Measurements from ENCODE around the gene MEF2D. TPM values are rescaled to one million over a fixed set of nuclear protein-coding genes. Genes with fewer than 3 reads are reported as not detected.

Gene MEF2D
- total RNA-seq (127 and 128 TPM in 2 replicates), polyA plus RNA-seq (65.6 and 81.2 TPM in 2 replicates), polyA minus RNA-seq (65.6 and 143 TPM in 2 replicates)
- 16.3 TPM for total RNA-seq (2013)

GRCh38 chr1:156500543-156500792 lies at the start of gene MEF2D:
MEF2D (minus strand) TSS chr1:156500775; CDS start chr1:156483292, 17,483 bp downstream.
- Histone ChIP-seq H3K36me3 (replicated peaks in 1 of 2; ENCODE audit: control extremely low read depth in 1 of 2, control insufficient read depth in 1 of 2, extremely low read depth in 1 of 2, insufficient read depth in 2 of 2, low read length in 1 of 2) (peaks cover 0 to 3% of the 10 kb centered on the region in 2 experiments), H3K9ac (ENCODE audit: low read length) (peak within 1 kb of the TSS; percentile 99), H3K4me3 (ENCODE audit: control extremely low read depth in 1 of 5, extremely low read depth in 1 of 5, insufficient read depth in 1 of 5, low read depth in 2 of 5, low read length in 4 of 5) (peak within 1 kb of the TSS; percentile 55 to 99 (median 91)), H4K20me1 (ENCODE audit: control insufficient read depth, insufficient read depth, low read length, poor library complexity, severe bottlenecking) (peaks cover 47% of the 10 kb centered on the region), H3K27me3 (replicated peaks in 1 of 4; ENCODE audit: control extremely low read depth in 1 of 4, control insufficient read depth in 3 of 4, insufficient read depth in 4 of 4, low read length in 3 of 4) (no peaks in the 10 kb centered on the region), H3K27ac (ENCODE audit: low read length in 2 of 2) (peak within 1 kb of the TSS; percentile 94 to 96), H3K4me1 (ENCODE audit: control insufficient read depth in 2 of 2, insufficient read depth in 2 of 2, low read length in 2 of 2) (peaks cover 73 to 79% of the 10 kb centered on the region in 2 donors), H3K79me2 (ENCODE audit: control insufficient read depth, insufficient read depth, low read length) (peaks cover 72% of the 10 kb centered on the region), H3K9me3 (ENCODE audit: control extremely low read depth in 1 of 3, control insufficient read depth in 2 of 3, insufficient read depth in 1 of 3, low read length in 2 of 3) (peaks cover 0 to 5% (median 0%) of the 10 kb centered on the region in 3 donors), H2AFZ (ENCODE audit: insufficient read depth, low read depth, low read length, poor library complexity, severe bottlenecking) (peak within 1 kb of the TSS; percentile 66), H3K4me2 (replicated peaks; ENCODE audit: low read depth, low read length, poor library complexity, severe bottlenecking) (peak within 1 kb of the TSS; percentile 94)
- Mint-ChIP-seq H3K4me1 (peaks cover 78% of the 10 kb centered on the region), H3K27me3 (no peaks in the 10 kb centered on the region), H3K27ac (peak within 1 kb of the TSS; percentile 99), H3K4me3 (peak within 1 kb of the TSS; percentile 93), H3K9me3 (ENCODE audit: insufficient read depth) (no peaks in the 10 kb centered on the region)
- DNase-seq = no peak
- no peak for TF ChIP-seq CTCF (IDR thresholded peaks at IDR 0.05)
- no peak for TF ChIP-seq EZH2 (IDR thresholded peaks at IDR 0.05; ENCODE audit: borderline replicate concordance, insufficient read depth, low read depth, low read length, poor library complexity, severe bottlenecking)
- ChIA-PET CTCF (interaction anchor here (0.9 to 11.7 kb wide), 17 partner anchors 12 to 127 kb away, joined by 3 to 383 read pairs (median 7); partner anchors contain the start of genes GPATCH4, NAXE and TTC24), POLR2A (interaction anchor here (0.6 to 8.3 kb wide), 16 partner anchors 9 to 228 kb away, joined by 3 to 193 read pairs (median 4); partner anchors contain the start of genes GPATCH4 and NAXE)
- 0% methylated on average over 27 of the region's 27 CpGs for WGBS (ENCODE audit: insufficient coverage)
- intact Hi-C loops (cut with micrococcal nuclease) = loop anchor here (1.0 to 10.0 kb wide), 8 partner anchors 20 to 1176 kb away; partner anchors contain the start of genes CCT3, GPATCH4, IQGAP3 and ISG20L2
- ATAC-seq (ENCODE audit: low read depth) = no peak

- ChIA-PET CTCF (interaction anchor here (1.7 to 2.3 kb wide), 3 partner anchors 9 to 69 kb away, joined by 4 to 11 read pairs (median 4); no protein-coding TSS in a partner anchor), POLR2A (no interaction called here)
- Histone ChIP-seq H3K79me2 (ENCODE audit: control insufficient read depth, insufficient read depth, low read length) (no peaks in the 10 kb centered on the region), H2AFZ (ENCODE audit: insufficient read depth, low read depth, low read length, poor library complexity, severe bottlenecking) (no peak overlapping the region), H4K20me1 (ENCODE audit: control insufficient read depth, insufficient read depth, low read length, poor library complexity, severe bottlenecking) (no peaks in the 10 kb centered on the region), H3K27me3 (replicated peaks in 1 of 4; ENCODE audit: control extremely low read depth in 1 of 4, control insufficient read depth in 3 of 4, insufficient read depth in 4 of 4, low read length in 3 of 4) (no peaks in the 10 kb centered on the region), H3K27ac (ENCODE audit: low read length in 2 of 2) (no peak overlapping the region), H3K36me3 (replicated peaks in 1 of 2; ENCODE audit: control extremely low read depth in 1 of 2, control insufficient read depth in 1 of 2, extremely low read depth in 1 of 2, insufficient read depth in 2 of 2, low read length in 1 of 2) (no peaks in the 10 kb centered on the region), H3K4me1 (ENCODE audit: control insufficient read depth in 2 of 2, insufficient read depth in 2 of 2, low read length in 2 of 2) (peaks cover 45 to 49% of the 10 kb centered on the region in 2 donors), H3K4me2 (replicated peaks; ENCODE audit: low read depth, low read length, poor library complexity, severe bottlenecking) (no peak overlapping the region), H3K4me3 (ENCODE audit: control extremely low read depth in 1 of 5, extremely low read depth in 1 of 5, insufficient read depth in 1 of 5, low read depth in 2 of 5, low read length in 4 of 5) (no peak overlapping the region), H3K9me3 (ENCODE audit: control extremely low read depth in 1 of 3, control insufficient read depth in 2 of 3, insufficient read depth in 1 of 3, low read length in 2 of 3) (no peaks in the 10 kb centered on the region), H3K9ac (ENCODE audit: low read length) (no peak overlapping the region)
- Mint-ChIP-seq H3K4me3 (no peak overlapping the region), H3K27ac (no peak overlapping the region), H3K4me1 (peaks cover 45% of the 10 kb centered on the region), H3K27me3 (no peaks in the 10 kb centered on the region), H3K9me3 (ENCODE audit: insufficient read depth) (no peaks in the 10 kb centered on the region)
- ATAC-seq (ENCODE audit: low read depth) = no peak
- DNase-seq = no peak
- 89% methylated on average over 5 of the region's 5 CpGs for WGBS (ENCODE audit: insufficient coverage)
- intact Hi-C loops (cut with micrococcal nuclease) = no loop called here
- TF ChIP-seq CTCF (IDR thresholded peaks at IDR 0.05) (no peak), EZH2 (IDR thresholded peaks at IDR 0.05; ENCODE audit: borderline replicate concordance, insufficient read depth, low read depth, low read length, poor library complexity, severe bottlenecking) (no peak)
Observed at GRCh38 chr1:156550346-156550745, 49.8 kb upstream of the MEF2D start.
